ENCODE measurements around the gene APOC1.
"Not testable (repeated sequence)": the region's sequence is repeated elsewhere in the genome, so short reads cannot be mapped to it uniquely, and the experiment has no call there.

The APOC1 gene

DNA sequence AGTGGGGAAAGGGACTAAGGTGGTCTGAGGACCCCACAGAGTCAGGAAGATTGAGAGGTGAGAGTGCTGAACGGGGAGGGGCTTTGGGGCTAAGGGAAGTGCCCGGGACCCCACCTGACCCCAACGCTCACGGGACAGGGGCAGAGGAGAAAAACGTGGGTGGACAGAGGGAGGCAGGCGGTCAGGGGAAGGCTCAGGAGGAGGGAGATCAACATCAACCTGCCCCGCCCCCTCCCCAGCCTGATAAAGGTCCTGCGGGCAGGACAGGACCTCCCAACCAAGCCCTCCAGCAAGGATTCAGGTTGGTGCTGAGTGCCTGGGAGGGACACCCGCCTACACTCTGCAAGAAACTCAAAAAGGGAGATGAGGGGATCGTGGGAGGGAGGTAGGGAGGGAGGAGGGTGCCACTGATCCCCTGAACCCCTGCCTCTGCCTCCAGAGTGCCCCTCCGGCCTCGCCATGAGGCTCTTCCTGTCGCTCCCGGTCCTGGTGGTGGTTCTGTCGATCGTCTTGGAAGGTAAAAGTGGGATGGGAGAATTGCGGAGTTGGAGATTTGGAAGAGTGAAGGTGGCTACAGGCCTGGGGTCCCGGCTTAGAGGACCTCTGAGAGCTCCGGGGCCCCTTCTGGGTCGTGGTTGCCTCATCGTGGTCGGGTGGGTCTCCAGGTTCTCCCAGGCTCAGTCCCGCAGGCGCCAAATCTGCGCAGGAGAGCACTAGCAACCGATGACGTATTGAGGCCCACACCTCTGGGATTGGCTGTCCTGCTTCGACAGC, at the start of gene APOC1:
Gene APOC1, plus strand, starts transcription at position 176 of the 774 bp plus-strand sequence. Its CDS starts 284 bp downstream, at position 460.
- DNase-seq (ENCODE audit: low spot score): peak; percentile 90

DNA sequence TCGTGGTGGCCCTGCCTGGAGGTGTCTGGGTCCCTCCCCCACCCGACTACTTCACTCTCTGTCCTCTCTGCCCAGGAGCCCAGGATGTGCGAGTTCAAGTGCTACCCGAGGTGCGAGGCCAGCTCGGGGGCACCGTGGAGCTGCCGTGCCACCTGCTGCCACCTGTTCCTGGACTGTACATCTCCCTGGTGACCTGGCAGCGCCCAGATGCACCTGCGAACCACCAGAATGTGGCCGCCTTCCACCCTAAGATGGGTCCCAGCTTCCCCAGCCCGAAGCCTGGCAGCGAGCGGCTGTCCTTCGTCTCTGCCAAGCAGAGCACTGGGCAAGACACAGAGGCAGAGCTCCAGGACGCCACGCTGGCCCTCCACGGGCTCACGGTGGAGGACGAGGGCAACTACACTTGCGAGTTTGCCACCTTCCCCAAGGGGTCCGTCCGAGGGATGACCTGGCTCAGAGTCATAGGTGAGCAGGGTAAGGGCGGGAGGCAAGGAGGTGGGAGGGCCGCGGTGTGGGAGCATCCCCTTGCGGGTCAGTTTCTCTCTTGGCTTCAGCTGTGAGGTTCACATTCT, 49.1 kb upstream of the APOC1 start:
- DNase-seq (ENCODE audit: low spot score): no peak

DNA sequence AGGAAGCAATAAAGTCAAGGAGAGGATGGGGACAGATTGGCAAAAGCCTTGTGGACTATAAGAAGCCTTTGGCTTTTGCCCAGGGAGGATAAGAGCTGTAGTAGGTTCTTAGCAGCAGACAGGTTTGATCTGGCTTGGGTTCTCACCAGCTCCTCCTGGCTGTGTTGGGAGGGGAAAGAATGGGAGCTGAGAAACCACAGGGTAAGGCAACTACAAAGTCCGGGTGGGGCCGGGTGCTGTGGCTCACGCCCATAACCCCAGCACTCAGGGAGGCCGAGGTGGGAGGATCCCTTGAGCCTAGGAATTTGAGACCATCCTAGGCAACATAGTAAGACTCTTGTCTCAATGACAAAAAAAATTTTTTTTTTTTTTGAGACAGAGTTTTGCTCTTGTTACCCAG, 47.7 kb upstream of the APOC1 start:
- DNase-seq (ENCODE audit: low spot score): no peak

- no peak for DNase-seq (ENCODE audit: low spot score)
Observed at GRCh38 chr19:44867578-44867977, 46.8 kb upstream of the APOC1 start.

GRCh38 chr19:44869733-44870470, 44.5 kb upstream of the APOC1 start:
- no peak for DNase-seq (ENCODE audit: low spot score)

- DNase-seq (ENCODE audit: low spot score): no peak
Observed at GRCh38 chr19:44871809-44872208, 42.6 kb upstream of the APOC1 start.

DNA sequence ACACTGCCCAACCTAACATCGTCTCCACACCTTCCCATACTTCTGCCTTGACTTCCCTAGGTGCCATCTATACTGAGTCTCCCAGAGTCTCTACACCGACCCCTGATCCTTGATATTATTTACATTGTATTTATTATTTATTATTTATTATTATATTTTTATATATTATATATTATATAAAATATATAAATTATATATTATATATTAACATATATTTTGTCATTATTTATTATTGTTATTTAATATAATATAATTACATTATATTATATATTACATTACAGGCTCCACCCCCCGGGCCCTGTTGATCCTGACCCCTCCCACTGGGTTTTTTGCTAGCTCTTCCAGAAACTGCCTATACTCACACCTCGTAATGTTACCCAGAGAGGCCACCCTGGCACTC, 41.7 kb upstream of the APOC1 start:
- DNase-seq (ENCODE audit: low spot score): no peak

DNA sequence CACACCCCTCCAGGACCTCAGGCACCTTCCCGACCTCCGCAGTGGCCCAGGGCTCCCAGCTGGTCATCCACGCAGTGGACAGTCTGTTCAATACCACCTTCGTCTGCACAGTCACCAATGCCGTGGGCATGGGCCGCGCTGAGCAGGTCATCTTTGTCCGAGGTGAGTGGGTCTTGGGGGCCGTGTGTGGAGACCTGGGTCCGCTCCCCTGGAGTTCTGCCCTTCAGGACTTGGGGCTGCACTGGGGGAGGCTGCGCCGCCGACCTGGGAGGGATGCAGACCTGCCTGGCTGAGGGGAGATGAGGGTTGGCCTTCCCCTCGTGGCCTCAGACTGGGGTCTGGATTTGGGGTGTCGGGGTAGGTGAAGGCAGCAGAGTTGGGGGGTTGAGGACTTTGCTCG, 40.1 kb upstream of the APOC1 start:
- no peak for DNase-seq (ENCODE audit: low spot score)

GRCh38 chr19:44875666-44876451, 38.5 kb upstream of the APOC1 start:
- no peak for DNase-seq (ENCODE audit: low spot score)

GRCh38 chr19:44876930-44877535, 37.4 kb upstream of the APOC1 start:
- DNase-seq (ENCODE audit: low spot score): no peak

- DNase-seq (ENCODE audit: low spot score): no peak
Observed at GRCh38 chr19:44878120-44878865, 36.1 kb upstream of the APOC1 start.

GRCh38 chr19:44879309-44880065, 34.9 kb upstream of the APOC1 start:
- DNase-seq (ENCODE audit: low spot score): no peak

- DNase-seq (ENCODE audit: low spot score): no peak
Observed at GRCh38 chr19:44882063-44882462, 32.3 kb upstream of the APOC1 start.

- not testable (repeated sequence) for DNase-seq (ENCODE audit: low spot score)
Observed at GRCh38 chr19:44882619-44883397, 31.6 kb upstream of the APOC1 start.

GRCh38 chr19:44883922-44884321, 30.5 kb upstream of the APOC1 start:
- no peak for DNase-seq (ENCODE audit: low spot score)

GRCh38 chr19:44884566-44884965, 29.8 kb upstream of the APOC1 start:
- no peak for DNase-seq (ENCODE audit: low spot score)

DNA sequence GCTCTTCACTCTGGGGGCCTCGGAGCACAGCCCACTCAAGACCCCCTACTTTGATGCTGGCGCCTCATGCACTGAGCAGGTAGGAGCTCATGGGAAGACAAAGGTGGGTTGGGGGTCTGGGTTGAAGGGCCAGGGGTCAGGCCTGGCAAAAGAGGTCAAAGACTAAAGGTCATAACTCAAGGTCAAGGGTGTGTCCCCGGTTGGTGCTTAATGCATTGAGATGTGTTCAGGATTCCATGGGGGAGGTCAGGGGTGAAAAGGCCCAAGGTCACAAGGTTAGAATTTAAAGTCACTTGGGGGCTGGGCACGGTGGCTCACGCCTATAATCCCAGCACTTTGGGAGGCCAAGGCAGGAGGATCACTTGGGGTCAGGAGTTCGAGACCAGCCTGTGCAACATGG, 28.3 kb upstream of the APOC1 start:
- no peak for DNase-seq (ENCODE audit: low spot score)

DNA sequence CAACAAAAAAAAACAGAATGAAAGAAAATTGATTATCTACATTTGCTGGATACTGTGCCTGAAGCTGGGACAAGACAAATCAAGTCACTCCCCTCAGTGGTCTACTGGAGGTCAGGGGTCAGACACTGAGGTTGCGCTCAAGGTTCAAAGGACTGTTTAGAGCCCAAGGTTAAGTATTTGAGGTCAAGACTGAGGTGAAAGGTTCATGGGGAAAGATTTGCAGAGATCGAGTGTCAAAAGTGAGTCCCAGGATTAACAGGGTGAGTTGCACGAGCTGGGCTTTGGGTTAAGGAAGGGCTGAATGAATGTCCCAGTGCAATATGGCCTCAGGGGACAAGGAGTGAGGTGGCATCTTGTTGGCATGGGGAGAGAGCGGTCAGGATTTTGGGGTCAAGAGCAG, 26.8 kb upstream of the APOC1 start:
- no peak for DNase-seq (ENCODE audit: low spot score)

DNA sequence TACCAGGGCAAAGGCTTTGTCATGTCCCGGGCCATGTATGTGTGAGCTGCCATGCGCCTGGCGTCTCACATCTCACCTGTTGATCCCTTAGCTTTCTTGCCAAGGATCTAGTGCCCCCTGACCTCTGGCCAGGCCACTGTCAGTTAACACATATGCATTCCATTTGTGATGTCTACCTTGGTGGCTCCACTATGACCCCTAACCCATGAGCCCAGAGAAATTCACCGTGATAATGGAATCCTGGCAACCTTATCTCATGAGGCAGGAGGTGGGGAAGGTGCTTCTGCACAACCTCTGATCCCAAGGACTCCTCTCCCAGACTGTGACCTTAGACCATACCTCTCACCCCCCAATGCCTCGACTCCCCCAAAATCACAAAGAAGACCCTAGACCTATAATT, 26.1 kb upstream of the APOC1 start:
- not testable (repeated sequence) for DNase-seq (ENCODE audit: low spot score)
